ENCODE results near the gene AWAT2. TPM values are rescaled to one million over a fixed set of nuclear protein-coding genes. Genes with fewer than 3 reads are reported as not detected.

The AWAT2 gene, protein sequence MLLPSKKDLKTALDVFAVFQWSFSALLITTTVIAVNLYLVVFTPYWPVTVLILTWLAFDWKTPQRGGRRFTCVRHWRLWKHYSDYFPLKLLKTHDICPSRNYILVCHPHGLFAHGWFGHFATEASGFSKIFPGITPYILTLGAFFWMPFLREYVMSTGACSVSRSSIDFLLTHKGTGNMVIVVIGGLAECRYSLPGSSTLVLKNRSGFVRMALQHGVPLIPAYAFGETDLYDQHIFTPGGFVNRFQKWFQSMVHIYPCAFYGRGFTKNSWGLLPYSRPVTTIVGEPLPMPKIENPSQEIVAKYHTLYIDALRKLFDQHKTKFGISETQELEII
- total RNA-seq (2014; rRNA removed; shearing (Covaris generic)) (not detected in 2 replicates), polyA plus RNA-seq (2016; fragmentation: Nextera tagmentation; extraction: Ambion mirVana) (not detected in 2 replicates)
- long read RNA-seq, result 0 reads

DNA sequence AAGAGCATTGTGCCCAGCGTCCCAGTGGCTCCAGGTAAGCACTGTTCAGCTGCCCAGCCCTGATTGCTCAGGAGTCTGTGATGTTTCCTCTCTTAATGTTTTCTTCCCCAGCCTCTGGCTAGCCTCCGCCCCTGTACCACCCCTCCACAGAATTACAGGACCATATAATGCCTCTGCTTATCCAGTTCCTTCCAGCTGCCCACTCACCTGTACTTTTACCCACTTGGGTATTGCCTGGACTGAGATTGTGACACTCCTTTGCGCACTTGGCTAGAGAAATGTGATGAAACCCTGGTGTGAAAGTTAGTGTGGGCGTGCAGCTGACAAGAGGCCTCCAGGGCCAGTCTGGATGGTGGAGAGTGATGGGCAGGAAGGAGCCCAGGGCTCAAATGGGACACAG is at the start of gene AWAT2:
AWAT2 (minus strand) TSS at position 14 of the 400 bp plus-strand sequence; CDS start at position 8, 6 bp downstream.
- no peaks in the 10 kb centered on the region for H3K27me3 Mint-ChIP-seq (ENCODE audit: insufficient read depth, low read depth, poor library complexity)
- H3K4me2 ChIP-seq, result no peak within 1 kb of the TSS
- no peaks in the 10 kb centered on the region for H3K36me3 ChIP-seq (ENCODE audit: insufficient read depth)
- no peaks in the 10 kb centered on the region for H3F3A ChIP-seq (replicated peaks; ENCODE audit: low read depth)
- H4K20me1 ChIP-seq (replicated peaks; ENCODE audit: insufficient read depth), result no peaks in the 10 kb centered on the region
- H3K36me3 Mint-ChIP-seq (ENCODE audit: low read depth), result no peaks in the 10 kb centered on the region; the same call in 2 of the 3 replicates
- no peak for ATAC-seq
- no peak within 1 kb of the TSS for H3K4me3 ChIP-seq
- H3K27me3 ChIP-seq (ENCODE audit: insufficient read depth), result no peaks in the 10 kb centered on the region
- no peaks in the 10 kb centered on the region for H3K4me1 Mint-ChIP-seq
- TF ChIP-seq, protein P1, sequence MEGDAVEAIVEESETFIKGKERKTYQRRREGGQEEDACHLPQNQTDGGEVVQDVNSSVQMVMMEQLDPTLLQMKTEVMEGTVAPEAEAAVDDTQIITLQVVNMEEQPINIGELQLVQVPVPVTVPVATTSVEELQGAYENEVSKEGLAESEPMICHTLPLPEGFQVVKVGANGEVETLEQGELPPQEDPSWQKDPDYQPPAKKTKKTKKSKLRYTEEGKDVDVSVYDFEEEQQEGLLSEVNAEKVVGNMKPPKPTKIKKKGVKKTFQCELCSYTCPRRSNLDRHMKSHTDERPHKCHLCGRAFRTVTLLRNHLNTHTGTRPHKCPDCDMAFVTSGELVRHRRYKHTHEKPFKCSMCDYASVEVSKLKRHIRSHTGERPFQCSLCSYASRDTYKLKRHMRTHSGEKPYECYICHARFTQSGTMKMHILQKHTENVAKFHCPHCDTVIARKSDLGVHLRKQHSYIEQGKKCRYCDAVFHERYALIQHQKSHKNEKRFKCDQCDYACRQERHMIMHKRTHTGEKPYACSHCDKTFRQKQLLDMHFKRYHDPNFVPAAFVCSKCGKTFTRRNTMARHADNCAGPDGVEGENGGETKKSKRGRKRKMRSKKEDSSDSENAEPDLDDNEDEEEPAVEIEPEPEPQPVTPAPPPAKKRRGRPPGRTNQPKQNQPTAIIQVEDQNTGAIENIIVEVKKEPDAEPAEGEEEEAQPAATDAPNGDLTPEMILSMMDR (conservative IDR thresholded peaks at IDR 0.05; ENCODE audit: low read depth in 2 of 2), result no peak
- TF ChIP-seq NANOG (IDR thresholded peaks at IDR 0.05; ENCODE audit: borderline replicate concordance) (no peak), POLR2AphosphoS5 (IDR thresholded peaks at IDR 0.05; ENCODE audit: low read depth) (no peak), JUNB (IDR thresholded peaks at IDR 0.05; ENCODE audit: unreplicated experiment) (no peak), ZNF331 (CRISPR knock-in tag; IDR thresholded peaks at IDR 0.05; ENCODE audit: low read depth) (no peak), STAT1 (IDR thresholded peaks at IDR 0.05; ENCODE audit: unreplicated experiment) (no peak), EZH2phosphoT487 (IDR thresholded peaks at IDR 0.05; ENCODE audit: unreplicated experiment) (no peak), CREB1 (CRISPR knock-in tag; IDR thresholded peaks at IDR 0.05; ENCODE audit: low read depth) (no peak), ZNF114 (CRISPR knock-in tag; IDR thresholded peaks at IDR 0.05) (no peak), EZH2 (IDR thresholded peaks at IDR 0.05; ENCODE audit: low read depth, unreplicated experiment) (no peak)
- TF ChIP-seq, protein P2, sequence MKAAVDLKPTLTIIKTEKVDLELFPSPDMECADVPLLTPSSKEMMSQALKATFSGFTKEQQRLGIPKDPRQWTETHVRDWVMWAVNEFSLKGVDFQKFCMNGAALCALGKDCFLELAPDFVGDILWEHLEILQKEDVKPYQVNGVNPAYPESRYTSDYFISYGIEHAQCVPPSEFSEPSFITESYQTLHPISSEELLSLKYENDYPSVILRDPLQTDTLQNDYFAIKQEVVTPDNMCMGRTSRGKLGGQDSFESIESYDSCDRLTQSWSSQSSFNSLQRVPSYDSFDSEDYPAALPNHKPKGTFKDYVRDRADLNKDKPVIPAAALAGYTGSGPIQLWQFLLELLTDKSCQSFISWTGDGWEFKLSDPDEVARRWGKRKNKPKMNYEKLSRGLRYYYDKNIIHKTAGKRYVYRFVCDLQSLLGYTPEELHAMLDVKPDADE (IDR thresholded peaks at IDR 0.05), result no peak
- TF ChIP-seq, protein P3, sequence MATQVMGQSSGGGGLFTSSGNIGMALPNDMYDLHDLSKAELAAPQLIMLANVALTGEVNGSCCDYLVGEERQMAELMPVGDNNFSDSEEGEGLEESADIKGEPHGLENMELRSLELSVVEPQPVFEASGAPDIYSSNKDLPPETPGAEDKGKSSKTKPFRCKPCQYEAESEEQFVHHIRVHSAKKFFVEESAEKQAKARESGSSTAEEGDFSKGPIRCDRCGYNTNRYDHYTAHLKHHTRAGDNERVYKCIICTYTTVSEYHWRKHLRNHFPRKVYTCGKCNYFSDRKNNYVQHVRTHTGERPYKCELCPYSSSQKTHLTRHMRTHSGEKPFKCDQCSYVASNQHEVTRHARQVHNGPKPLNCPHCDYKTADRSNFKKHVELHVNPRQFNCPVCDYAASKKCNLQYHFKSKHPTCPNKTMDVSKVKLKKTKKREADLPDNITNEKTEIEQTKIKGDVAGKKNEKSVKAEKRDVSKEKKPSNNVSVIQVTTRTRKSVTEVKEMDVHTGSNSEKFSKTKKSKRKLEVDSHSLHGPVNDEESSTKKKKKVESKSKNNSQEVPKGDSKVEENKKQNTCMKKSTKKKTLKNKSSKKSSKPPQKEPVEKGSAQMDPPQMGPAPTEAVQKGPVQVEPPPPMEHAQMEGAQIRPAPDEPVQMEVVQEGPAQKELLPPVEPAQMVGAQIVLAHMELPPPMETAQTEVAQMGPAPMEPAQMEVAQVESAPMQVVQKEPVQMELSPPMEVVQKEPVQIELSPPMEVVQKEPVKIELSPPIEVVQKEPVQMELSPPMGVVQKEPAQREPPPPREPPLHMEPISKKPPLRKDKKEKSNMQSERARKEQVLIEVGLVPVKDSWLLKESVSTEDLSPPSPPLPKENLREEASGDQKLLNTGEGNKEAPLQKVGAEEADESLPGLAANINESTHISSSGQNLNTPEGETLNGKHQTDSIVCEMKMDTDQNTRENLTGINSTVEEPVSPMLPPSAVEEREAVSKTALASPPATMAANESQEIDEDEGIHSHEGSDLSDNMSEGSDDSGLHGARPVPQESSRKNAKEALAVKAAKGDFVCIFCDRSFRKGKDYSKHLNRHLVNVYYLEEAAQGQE (IDR thresholded peaks at IDR 0.05; ENCODE audit: unreplicated experiment), result no peak
- TF ChIP-seq, protein P4, sequence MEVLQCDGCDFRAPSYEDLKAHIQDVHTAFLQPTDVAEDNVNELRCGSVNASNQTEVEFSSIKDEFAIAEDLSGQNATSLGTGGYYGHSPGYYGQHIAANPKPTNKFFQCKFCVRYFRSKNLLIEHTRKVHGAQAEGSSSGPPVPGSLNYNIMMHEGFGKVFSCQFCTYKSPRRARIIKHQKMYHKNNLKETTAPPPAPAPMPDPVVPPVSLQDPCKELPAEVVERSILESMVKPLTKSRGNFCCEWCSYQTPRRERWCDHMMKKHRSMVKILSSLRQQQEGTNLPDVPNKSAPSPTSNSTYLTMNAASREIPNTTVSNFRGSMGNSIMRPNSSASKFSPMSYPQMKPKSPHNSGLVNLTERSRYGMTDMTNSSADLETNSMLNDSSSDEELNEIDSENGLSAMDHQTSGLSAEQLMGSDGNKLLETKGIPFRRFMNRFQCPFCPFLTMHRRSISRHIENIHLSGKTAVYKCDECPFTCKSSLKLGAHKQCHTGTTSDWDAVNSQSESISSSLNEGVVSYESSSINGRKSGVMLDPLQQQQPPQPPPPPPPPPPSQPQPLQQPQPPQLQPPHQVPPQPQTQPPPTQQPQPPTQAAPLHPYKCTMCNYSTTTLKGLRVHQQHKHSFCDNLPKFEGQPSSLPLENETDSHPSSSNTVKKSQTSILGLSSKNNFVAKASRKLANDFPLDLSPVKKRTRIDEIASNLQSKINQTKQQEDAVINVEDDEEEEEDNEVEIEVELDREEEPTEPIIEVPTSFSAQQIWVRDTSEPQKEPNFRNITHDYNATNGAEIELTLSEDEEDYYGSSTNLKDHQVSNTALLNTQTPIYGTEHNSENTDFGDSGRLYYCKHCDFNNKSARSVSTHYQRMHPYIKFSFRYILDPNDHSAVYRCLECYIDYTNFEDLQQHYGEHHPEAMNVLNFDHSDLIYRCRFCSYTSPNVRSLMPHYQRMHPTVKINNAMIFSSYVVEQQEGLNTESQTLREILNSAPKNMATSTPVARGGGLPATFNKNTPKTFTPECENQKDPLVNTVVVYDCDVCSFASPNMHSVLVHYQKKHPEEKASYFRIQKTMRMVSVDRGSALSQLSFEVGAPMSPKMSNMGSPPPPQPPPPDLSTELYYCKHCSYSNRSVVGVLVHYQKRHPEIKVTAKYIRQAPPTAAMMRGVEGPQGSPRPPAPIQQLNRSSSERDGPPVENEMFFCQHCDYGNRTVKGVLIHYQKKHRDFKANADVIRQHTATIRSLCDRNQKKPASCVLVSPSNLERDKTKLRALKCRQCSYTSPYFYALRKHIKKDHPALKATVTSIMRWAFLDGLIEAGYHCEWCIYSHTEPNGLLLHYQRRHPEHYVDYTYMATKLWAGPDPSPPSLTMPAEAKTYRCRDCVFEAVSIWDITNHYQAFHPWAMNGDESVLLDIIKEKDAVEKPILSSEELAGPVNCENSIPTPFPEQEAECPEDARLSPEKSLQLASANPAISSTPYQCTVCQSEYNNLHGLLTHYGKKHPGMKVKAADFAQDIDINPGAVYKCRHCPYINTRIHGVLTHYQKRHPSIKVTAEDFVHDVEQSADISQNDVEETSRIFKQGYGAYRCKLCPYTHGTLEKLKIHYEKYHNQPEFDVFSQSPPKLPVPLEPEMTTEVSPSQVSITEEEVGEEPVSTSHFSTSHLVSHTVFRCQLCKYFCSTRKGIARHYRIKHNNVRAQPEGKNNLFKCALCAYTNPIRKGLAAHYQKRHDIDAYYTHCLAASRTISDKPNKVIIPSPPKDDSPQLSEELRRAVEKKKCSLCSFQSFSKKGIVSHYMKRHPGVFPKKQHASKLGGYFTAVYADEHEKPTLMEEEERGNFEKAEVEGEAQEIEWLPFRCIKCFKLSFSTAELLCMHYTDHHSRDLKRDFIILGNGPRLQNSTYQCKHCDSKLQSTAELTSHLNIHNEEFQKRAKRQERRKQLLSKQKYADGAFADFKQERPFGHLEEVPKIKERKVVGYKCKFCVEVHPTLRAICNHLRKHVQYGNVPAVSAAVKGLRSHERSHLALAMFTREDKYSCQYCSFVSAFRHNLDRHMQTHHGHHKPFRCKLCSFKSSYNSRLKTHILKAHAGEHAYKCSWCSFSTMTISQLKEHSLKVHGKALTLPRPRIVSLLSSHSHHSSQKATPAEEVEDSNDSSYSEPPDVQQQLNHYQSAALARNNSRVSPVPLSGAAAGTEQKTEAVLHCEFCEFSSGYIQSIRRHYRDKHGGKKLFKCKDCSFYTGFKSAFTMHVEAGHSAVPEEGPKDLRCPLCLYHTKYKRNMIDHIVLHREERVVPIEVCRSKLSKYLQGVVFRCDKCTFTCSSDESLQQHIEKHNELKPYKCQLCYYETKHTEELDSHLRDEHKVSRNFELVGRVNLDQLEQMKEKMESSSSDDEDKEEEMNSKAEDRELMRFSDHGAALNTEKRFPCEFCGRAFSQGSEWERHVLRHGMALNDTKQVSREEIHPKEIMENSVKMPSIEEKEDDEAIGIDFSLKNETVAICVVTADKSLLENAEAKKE (CRISPR knock-in tag; IDR thresholded peaks at IDR 0.05), result no peak
- no peak within 1 kb of the TSS for H3K27ac ChIP-seq (ENCODE audit: low read depth)
- H3K9me2 ChIP-seq (ENCODE audit: insufficient read depth), result no peaks in the 10 kb centered on the region
- no peaks in the 10 kb centered on the region for H3K79me2 ChIP-seq (replicated peaks; ENCODE audit: insufficient read depth)
- H3K9me3 Mint-ChIP-seq, result no peaks in the 10 kb centered on the region; the same call in 2 of the 3 replicates
- H2AFZ ChIP-seq, result no peak within 1 kb of the TSS
- no peaks in the 10 kb centered on the region for H3K4me1 ChIP-seq (ENCODE audit: insufficient read depth)
- H3K4me3 Mint-ChIP-seq, result no peak within 1 kb of the TSS
- no peak for DNase-seq (ENCODE audit: low spot score)
- H3K27ac Mint-ChIP-seq, result no peak within 1 kb of the TSS

Data from GM23338 (cell line).